ENCODE results near the gene ADPRH.

- TF ChIP-seq CTCF (IDR thresholded peaks at IDR 0.05): no peak
- no peak for TF ChIP-seq POLR2A (IDR thresholded peaks at IDR 0.05)
Measured at GRCh38 chr3:119636249-119636648, 57.0 kb downstream of the ADPRH start.
